ENCODE measurements around the gene NETO2. TPM values are rescaled to one million over a fixed set of nuclear protein-coding genes. Genes with fewer than 3 reads are reported as not detected.
"Not testable (repeated sequence)": the region's sequence is repeated elsewhere in the genome, so short reads cannot be mapped to it uniquely, and the experiment has no call there.

NETO2 gene
- total and polyA plus RNA-seq, 2 experiments from 2014 or later, result 7.8 to 15.2 TPM

GRCh38 chr16:47139561-47140185 is 4.1 kb downstream of the NETO2 start:
- TF ChIP-seq EZH2phosphoT487 (IDR thresholded peaks at IDR 0.05; ENCODE audit: low read depth, severe bottlenecking, unreplicated experiment) (no peak), CTCF (IDR thresholded peaks at IDR 0.05; ENCODE audit: poor library complexity) (no peak)
- no peaks in the 10 kb centered on the region for H3K9me2 ChIP-seq (replicated peaks; ENCODE audit: insufficient read depth)
- H3K9me3 ChIP-seq (ENCODE audit: low read depth), result no peaks in the 10 kb centered on the region
- no peak overlapping the region for H3K27ac ChIP-seq
- DNase-seq (ENCODE audit: low spot score), result no peak
- H3K27me3 ChIP-seq, result peaks cover 3% of the 10 kb centered on the region
- peaks cover 2% of the 10 kb centered on the region for H3K79me2 ChIP-seq
- H3K36me3 ChIP-seq (replicated peaks; ENCODE audit: insufficient read depth, low read depth), result no peaks in the 10 kb centered on the region
- no peaks in the 10 kb centered on the region for H4K20me1 ChIP-seq (ENCODE audit: insufficient read depth, poor library complexity, severe bottlenecking)
- 81% methylated on average over 3 of the region's 3 CpGs for WGBS (ENCODE audit: low lambda C conversion rate, missing lambda C conversion rate)
- H3K4me3 ChIP-seq, result no peak overlapping the region
- H2AFZ ChIP-seq, result no peak overlapping the region
- no peaks in the 10 kb centered on the region for H3K4me1 ChIP-seq (ENCODE audit: insufficient read depth)
- H3K4me2 ChIP-seq, result no peak overlapping the region

GRCh38 chr16:47137925-47138324 is 5.8 kb downstream of the NETO2 start:
- H3K79me2 ChIP-seq, result not testable (repeated sequence)

DNA sequence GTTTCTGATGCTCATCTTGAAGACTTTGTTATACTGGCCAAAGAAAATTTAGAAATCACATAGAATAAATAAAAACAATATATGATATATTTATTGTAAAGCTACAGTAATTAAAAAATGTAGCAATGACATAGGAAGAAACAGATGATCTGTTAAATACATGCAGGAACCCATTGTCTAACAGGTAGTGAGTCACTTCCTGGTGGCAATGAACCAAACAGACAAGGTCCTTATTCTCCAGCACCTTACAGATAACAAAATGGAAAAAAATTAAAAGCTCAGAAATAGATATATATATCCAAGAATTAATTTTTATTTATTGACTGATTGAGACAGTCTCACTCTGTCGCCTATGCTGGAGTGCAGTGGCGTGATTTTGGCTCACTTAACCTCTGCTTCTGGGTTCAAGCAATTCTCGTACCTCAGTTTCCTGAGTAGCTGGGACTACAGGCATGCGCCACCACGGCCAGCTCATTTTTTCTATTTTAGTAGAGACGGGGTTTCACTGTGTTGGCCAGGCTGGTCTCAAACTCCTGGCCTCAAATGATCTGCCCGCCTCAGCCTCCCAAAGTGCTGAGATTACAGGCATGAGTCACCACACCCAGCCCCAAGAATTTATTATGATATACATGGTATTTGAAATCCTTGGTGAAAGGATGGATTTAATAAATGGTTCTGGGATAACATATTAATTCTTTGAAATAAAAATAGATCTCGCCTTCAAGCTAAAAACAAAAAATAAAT is 7.5 kb downstream of the NETO2 start:
- Histone ChIP-seq H3K9me2 (replicated peaks; ENCODE audit: insufficient read depth) (no peaks in the 10 kb centered on the region), H4K20me1 (ENCODE audit: insufficient read depth, poor library complexity, severe bottlenecking) (no peaks in the 10 kb centered on the region), H3K27me3 (no peaks in the 10 kb centered on the region), H3K79me2 (peaks cover 2% of the 10 kb centered on the region), H3K4me2 (no peak overlapping the region), H3K27ac (no peak overlapping the region), H3K9me3 (ENCODE audit: low read depth) (no peaks in the 10 kb centered on the region), H2AFZ (no peak overlapping the region), H3K4me1 (ENCODE audit: insufficient read depth) (no peaks in the 10 kb centered on the region), H3K36me3 (replicated peaks; ENCODE audit: insufficient read depth, low read depth) (no peaks in the 10 kb centered on the region), H3K4me3 (no peak overlapping the region)
- TF ChIP-seq EZH2phosphoT487 (IDR thresholded peaks at IDR 0.05; ENCODE audit: low read depth, severe bottlenecking, unreplicated experiment) (no peak), EZH2 (IDR thresholded peaks at IDR 0.05; ENCODE audit: borderline replicate concordance) (no peak), CTCF (IDR thresholded peaks at IDR 0.05; ENCODE audit: poor library complexity) (no peak)
- 91% methylated on average over 8 of the region's 8 CpGs for WGBS (ENCODE audit: low lambda C conversion rate, missing lambda C conversion rate)
- no peak for DNase-seq (ENCODE audit: low spot score)

More at GRCh38 chr16:47137925-47138324, 5.8 kb downstream of the NETO2 start:
- H4K20me1 ChIP-seq (ENCODE audit: insufficient read depth, poor library complexity, severe bottlenecking); H3K9me2 ChIP-seq (replicated peaks; ENCODE audit: insufficient read depth); H3K4me2 ChIP-seq; H2AFZ ChIP-seq; DNase-seq (ENCODE audit: low spot score); H3K27ac ChIP-seq; H3K27me3 ChIP-seq; H3K4me3 ChIP-seq; H3K4me1 ChIP-seq (ENCODE audit: insufficient read depth); H3K36me3 ChIP-seq (replicated peaks; ENCODE audit: insufficient read depth, low read depth); H3K9me3 ChIP-seq (ENCODE audit: low read depth): not testable (repeated sequence)
- 73% methylated on average over 9 of the region's 9 CpGs for WGBS (ENCODE audit: low lambda C conversion rate, missing lambda C conversion rate)

GRCh38 chr16:47134550-47134949 is 9.2 kb downstream of the NETO2 start:
- no peaks in the 10 kb centered on the region for H4K20me1 ChIP-seq (ENCODE audit: insufficient read depth, poor library complexity, severe bottlenecking)
- WGBS (ENCODE audit: low lambda C conversion rate, missing lambda C conversion rate), result 81% methylated on average over 4 of the region's 4 CpGs
- no peak overlapping the region for H3K27ac ChIP-seq
- no peak overlapping the region for H3K4me3 ChIP-seq
- H3K4me1 ChIP-seq (ENCODE audit: insufficient read depth), result no peaks in the 10 kb centered on the region
- TF ChIP-seq EZH2 (IDR thresholded peaks at IDR 0.05; ENCODE audit: borderline replicate concordance) (no peak), CTCF (IDR thresholded peaks at IDR 0.05; ENCODE audit: poor library complexity) (no peak), EZH2phosphoT487 (IDR thresholded peaks at IDR 0.05; ENCODE audit: low read depth, severe bottlenecking, unreplicated experiment) (no peak)
- H3K27me3 ChIP-seq, result no peaks in the 10 kb centered on the region
- no peaks in the 10 kb centered on the region for H3K9me2 ChIP-seq (replicated peaks; ENCODE audit: insufficient read depth)
- no peaks in the 10 kb centered on the region for H3K9me3 ChIP-seq (ENCODE audit: low read depth)
- no peak overlapping the region for H3K4me2 ChIP-seq
- H3K79me2 ChIP-seq, result no peaks in the 10 kb centered on the region
- no peak for DNase-seq (ENCODE audit: low spot score)
- no peak overlapping the region for H2AFZ ChIP-seq
- no peaks in the 10 kb centered on the region for H3K36me3 ChIP-seq (replicated peaks; ENCODE audit: insufficient read depth, low read depth)
